Ascending aorta (tissue), 2 donors: Measurements from ENCODE around the gene ATOSB. TPM values are rescaled to one million over a fixed set of nuclear protein-coding genes. Genes with fewer than 3 reads are reported as not detected.

ENCODE experiments used
- DNase-seq, 2 donors: peaks; one replicate each; pipeline ENCODE4 v3.0.0-alpha.2; 2019; ENCODE audit warnings: low spot score in 2 of 2
- H3K27ac ChIP-seq, 2 donors: fragments of 200-600 bp; sonication (generic); one replicate each; pipeline ENCODE4 v1.5.1; 2016 to 2017; ENCODE audit warnings: mild to moderate bottlenecking in 1 of 2
- H3K27me3 ChIP-seq: fragments of 200-600 bp; sonication (generic); one replicate; pipeline ENCODE4 v1.5.1; 2017
- H3K36me3 ChIP-seq, 2 donors: fragments of 200-600 bp; sonication (generic); one replicate each; pipeline ENCODE4 v1.5.1; 2016
- H3K4me1 ChIP-seq, 2 donors: fragments of 200-600 bp; sonication (generic); one replicate each; pipeline ENCODE4 v1.5.1; 2016 to 2017; ENCODE audit warnings: mild to moderate bottlenecking in 1 of 2
- H3K4me3 ChIP-seq, 2 donors: fragments of 200-600 bp; sonication (generic); one replicate each; pipeline ENCODE4 v1.5.1; 2016 to 2017; ENCODE audit warnings: mild to moderate bottlenecking in 1 of 2
- H3K9me3 ChIP-seq, 2 donors: fragments of 200-600 bp; sonication (generic); one replicate each; pipeline ENCODE4 v1.5.1; 2016
- intact Hi-C: fragments of 100-400 bp; cut with DNase I; formaldehyde crosslinking; loops from one replicate; pipeline ENCODE4 v1.15.1; 2023
- total RNA-seq: library from RNA; depleted of rRNA; stranded (reverse); fragments of >200 nt; gene quantifications from one replicate; pipeline ENCODE4 v1.1.0, GENCODE V29; 2016
- TF ChIP-seq, protein P1 (sequence below), 3 experiments: fragments of 200-600 bp in 2 of 3; fragments of 450-650 bp in 1 of 3; sonication (generic) in 2 of 3; IDR thresholded peaks; one replicate each; pipeline ENCODE4 v1.5.1; 2016 to 2019; ENCODE audit warnings: antibody characterized with exemption in 3 of 3, mild to moderate bottlenecking in 1 of 3, moderate library complexity in 1 of 3

The ATOSB gene
- total RNA-seq, 1 donor from 2014 or later = 58.3 TPM

DNA sequence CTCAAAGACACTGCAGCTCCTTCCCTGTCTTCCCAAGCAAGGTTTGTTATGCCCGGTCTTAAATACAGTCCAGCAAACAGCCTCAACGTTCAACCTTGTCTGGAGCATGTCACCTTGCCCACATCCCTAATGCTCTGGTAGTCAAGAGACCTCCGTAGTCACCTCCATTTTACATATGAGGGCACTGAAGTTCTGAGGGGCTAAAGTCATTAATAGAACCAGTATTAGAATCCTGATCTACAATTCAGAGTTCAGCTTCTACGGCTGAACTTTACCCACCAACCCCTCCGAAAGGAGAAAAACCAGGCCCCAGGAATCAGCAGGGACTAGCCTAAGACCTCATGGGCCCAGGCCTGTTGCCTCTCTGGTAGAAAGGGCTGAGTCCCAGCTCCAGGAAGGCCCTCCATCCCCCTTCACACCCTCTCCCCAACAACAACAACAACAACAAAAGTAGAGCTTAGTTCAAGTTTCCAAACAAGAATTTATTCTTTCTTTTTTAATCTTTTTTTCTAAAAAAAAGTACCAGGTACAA lies 11.9 kb downstream of the ATOSB start:
- intact Hi-C loops = loop anchor here (1.0 to 2.0 kb wide), 2 partner anchors 8 to 115 kb away; partner anchors contain the start of gene DNAJB5
- no peak for DNase-seq

DNA sequence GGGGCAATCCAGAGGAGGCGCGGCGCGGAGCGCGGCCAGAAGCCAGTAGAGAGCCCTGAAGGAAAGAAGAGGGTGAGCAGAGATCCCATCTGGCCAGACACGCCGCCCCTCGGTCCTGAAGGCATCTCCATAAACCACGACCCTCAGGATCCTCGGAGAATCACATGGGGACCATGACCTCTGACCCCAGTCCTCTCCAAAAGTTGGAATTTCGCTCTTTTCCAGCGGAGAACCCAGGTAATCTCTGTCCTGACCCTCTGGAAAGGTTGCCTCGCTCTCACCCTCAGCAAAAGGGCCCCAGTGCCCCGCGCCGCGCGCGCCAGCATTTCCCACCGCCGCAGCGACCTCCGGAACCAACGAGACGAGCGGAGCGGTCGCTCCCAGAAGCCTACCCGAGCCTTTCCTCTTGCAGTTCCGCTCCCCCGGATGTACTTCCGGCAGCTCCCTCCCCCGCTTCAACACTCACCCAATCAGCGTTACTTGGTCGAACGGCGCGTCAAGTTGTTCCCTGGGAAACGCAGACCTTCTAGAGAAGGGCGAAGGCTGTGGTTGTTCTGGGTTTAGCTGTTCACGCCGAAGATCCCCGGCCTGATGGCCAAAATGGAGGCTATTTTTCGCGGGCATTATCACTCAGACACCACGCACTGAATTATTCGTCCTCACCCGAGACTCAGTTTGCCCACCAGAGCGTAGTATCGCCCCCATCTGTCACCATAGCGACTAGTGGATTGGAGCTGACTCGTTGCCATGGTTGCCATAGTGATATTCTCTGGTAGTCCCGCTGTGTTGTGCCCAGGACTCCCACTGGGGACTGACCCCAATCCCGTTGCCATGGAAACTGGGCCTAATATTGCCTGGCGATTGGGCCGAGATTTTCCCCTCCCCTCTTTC lies 12.6 kb downstream of the ATOSB start, which contains the start of gene STOML2:
Gene STOML2, minus strand, starts transcription at position 363 of the 891 bp plus-strand sequence. Its CDS starts 37 bp downstream, at position 326.
- H3K36me3 ChIP-seq = peaks cover 36 to 58% of the 10 kb centered on the region in 2 donors
- H3K4me1 ChIP-seq = peaks cover 4 to 12% of the 10 kb centered on the region in 2 donors
- intact Hi-C loops = loop anchor here (1.0 to 2.0 kb wide), 2 partner anchors 8 to 114 kb away; partner anchors contain the start of gene DNAJB5

More for the DNA sequence above, 11.9 kb downstream of the ATOSB start:
- Histone ChIP-seq H3K4me1 (peaks cover 4 to 12% of the 10 kb centered on the region in 2 donors), H3K9me3 (no peaks in the 10 kb centered on the region), H3K27ac (peak overlapping the region; percentile 81 to 90), H3K4me3 (peak overlapping the region in 1 of 2 donors; percentile 71), H3K36me3 (peaks cover 43 to 65% of the 10 kb centered on the region in 2 donors), H3K27me3 (no peaks in the 10 kb centered on the region)
- TF ChIP-seq, protein P1, sequence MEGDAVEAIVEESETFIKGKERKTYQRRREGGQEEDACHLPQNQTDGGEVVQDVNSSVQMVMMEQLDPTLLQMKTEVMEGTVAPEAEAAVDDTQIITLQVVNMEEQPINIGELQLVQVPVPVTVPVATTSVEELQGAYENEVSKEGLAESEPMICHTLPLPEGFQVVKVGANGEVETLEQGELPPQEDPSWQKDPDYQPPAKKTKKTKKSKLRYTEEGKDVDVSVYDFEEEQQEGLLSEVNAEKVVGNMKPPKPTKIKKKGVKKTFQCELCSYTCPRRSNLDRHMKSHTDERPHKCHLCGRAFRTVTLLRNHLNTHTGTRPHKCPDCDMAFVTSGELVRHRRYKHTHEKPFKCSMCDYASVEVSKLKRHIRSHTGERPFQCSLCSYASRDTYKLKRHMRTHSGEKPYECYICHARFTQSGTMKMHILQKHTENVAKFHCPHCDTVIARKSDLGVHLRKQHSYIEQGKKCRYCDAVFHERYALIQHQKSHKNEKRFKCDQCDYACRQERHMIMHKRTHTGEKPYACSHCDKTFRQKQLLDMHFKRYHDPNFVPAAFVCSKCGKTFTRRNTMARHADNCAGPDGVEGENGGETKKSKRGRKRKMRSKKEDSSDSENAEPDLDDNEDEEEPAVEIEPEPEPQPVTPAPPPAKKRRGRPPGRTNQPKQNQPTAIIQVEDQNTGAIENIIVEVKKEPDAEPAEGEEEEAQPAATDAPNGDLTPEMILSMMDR (IDR thresholded peaks at IDR 0.05) = no peak

DNA sequence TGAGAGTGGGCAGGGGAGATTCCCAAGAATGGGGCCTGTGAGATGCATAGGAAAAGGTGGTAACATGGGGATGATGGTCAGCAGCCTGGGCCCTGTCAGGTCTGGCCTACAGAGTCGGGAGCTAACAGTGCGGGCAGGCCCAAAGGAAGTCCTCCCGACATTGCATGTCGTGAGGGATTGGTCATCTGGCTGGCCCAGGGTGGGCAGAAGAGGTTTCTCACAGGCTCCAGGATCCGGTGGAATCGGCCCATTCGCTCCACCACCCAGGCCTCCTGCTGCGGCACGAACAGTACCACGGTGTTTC lies 13.2 kb downstream of the ATOSB start:
- Histone ChIP-seq H3K9me3 (no peaks in the 10 kb centered on the region), H3K36me3 (peaks cover 30 to 52% of the 10 kb centered on the region in 2 donors), H3K27me3 (no peaks in the 10 kb centered on the region), H3K4me1 (peaks cover 4 to 12% of the 10 kb centered on the region in 2 donors), H3K4me3 (peak overlapping the region; percentile 71 to 78), H3K27ac (peak overlapping the region; percentile 81 to 90)
- TF ChIP-seq, protein P1 (IDR thresholded peaks at IDR 0.05) = no peak
- no peak for DNase-seq
- intact Hi-C loops = loop anchor here (2.0 kb wide), 1 partner anchor 114 kb away; the partner anchor contains the start of gene DNAJB5

More for the DNA sequence above, 12.6 kb downstream of the ATOSB start, which contains the start of gene STOML2:
- peak; percentile 84 to 96 for DNase-seq
- peak within 1 kb of the TSS; percentile 71 to 78 for H3K4me3 ChIP-seq
- TF ChIP-seq, protein P1 (IDR thresholded peaks at IDR 0.05) = no peak
- H3K9me3 ChIP-seq = no peaks in the 10 kb centered on the region
- H3K27me3 ChIP-seq = no peaks in the 10 kb centered on the region
- peak within 1 kb of the TSS; percentile 81 to 90 for H3K27ac ChIP-seq

- DNase-seq = no peak
- H3K27ac ChIP-seq = no peak overlapping the region
- H3K9me3 ChIP-seq = no peaks in the 10 kb centered on the region
- TF ChIP-seq, protein P1 (IDR thresholded peaks at IDR 0.05) = no peak
- H3K27me3 ChIP-seq = no peaks in the 10 kb centered on the region
- intact Hi-C loops = no loop called here
- H3K36me3 ChIP-seq = peaks cover 8 to 32% of the 10 kb centered on the region in 2 donors
- H3K4me3 ChIP-seq = no peak overlapping the region
- peaks cover 4 to 23% of the 10 kb centered on the region in 2 donors for H3K4me1 ChIP-seq
Measured at GRCh38 chr9:35097573-35097972, 18.1 kb downstream of the ATOSB start.

DNA sequence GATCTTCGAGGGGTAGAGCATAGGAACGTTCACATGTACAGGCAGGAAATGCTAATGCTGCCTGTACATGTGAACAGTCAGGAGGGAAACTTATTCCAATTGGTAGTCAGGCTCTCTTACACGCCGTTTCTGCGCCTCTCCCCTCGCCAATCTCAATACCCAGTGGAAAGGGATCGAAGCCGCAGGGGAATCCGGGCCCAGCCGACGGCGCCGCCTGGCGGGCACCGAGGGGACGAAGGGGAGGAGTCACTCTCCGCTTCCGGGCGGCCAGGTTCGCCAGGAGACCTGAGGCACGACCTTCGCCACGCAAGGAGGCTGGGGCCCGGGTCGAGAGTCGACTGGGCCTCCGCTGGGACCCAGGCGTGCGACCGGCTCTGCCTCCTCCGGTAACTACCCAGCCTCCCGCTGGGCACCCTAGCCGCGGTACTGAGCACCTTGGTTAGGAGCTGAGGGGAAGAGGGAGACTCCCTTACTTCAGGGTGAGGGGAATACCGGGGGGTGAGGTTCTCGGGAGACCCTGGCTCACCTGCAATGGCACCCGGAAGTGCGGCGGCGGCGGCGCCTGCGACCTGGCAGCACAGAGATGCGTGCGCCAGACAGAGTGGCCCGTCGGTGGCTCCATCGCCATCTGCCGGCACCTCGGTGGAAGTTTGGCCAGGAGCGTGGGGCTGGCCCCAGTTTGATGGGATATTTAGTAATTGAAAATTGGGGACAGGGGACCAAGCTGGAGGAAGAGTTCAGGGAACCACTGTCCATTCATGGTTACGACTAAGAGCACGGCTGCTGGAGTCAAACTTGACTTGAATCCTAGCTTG lies 19.4 kb downstream of the ATOSB start, which contains the start of gene PIGO:
Gene PIGO, minus strand, starts transcription at position 557 of the 815 bp plus-strand sequence. CDS start 1,026 bp downstream, outside the sequence.
- Histone ChIP-seq H3K4me1 (peaks cover 0 to 10% of the 10 kb centered on the region in 2 donors), H3K9me3 (no peaks in the 10 kb centered on the region), H3K36me3 (peaks cover 21 to 42% of the 10 kb centered on the region in 2 donors), H3K27ac (peak within 1 kb of the TSS; percentile 96 to 99), H3K4me3 (peak within 1 kb of the TSS; percentile 82 to 87), H3K27me3 (no peaks in the 10 kb centered on the region)
- peak in 1 of 2 donors; percentile 94 for DNase-seq
- intact Hi-C loops = loop anchor here (1.0 kb wide), 3 partner anchors 16 to 197 kb away; partner anchors contain the start of gene VCP
- TF ChIP-seq, protein P1 (IDR thresholded peaks at IDR 0.05) = peak; percentile 71 to 79 (median 76)
